ENCODE data around the gene TNS1. TPM values are rescaled to one million over a fixed set of nuclear protein-coding genes. Genes with fewer than 3 reads are reported as not detected.

Gene TNS1
- total RNA-seq, 3 donors from 2014 or later (not counting 1 experiment from before 2014, with no cell fraction given), result 1.1 to 3.0 (median 2.1) TPM

DNA sequence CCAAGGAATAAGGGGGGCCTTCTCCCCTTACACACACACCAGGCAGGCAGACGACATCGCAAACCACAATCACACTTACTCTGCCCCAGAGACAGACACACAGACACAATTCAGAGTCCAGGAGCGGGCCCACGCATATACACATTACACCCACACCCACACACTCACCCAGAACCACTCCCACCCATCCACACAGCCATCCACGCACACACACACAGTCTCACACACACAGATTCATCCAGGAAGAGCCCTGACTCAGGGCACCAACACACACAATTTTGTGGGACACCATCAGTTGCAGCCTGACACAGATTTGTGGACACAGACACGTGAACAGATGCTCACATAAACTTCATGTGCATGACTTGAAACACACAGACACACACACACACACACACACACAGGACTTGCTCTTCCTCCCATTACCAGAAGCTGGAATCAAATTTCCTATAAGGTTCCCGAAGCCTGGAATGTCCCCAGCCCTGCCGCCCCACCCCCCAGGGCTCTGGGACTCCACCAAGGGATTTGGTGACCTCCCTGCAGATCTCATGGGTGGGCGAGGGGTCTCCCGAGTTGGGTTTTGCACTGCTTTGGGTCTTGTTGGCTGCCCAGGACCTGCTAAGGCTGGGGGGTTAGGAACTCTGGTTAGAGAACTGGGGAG, 23.5 kb downstream of the TNS1 start:
- no peaks in the 10 kb centered on the region for H3K9me3 ChIP-seq (ENCODE audit: control insufficient read depth, insufficient read depth, low read length)
- no peaks in the 10 kb centered on the region for H3K27me3 Mint-ChIP-seq (ENCODE audit: low read depth in 2 of 2)
- no peak overlapping the region for H3K4me3 Mint-ChIP-seq
- H3K36me3 Mint-ChIP-seq, result no peaks in the 10 kb centered on the region
- H3K4me1 Mint-ChIP-seq, result no peaks in the 10 kb centered on the region
- H3K27me3 ChIP-seq (ENCODE audit: control insufficient read depth, insufficient read depth, low read length), result no peaks in the 10 kb centered on the region
- intact Hi-C loops (cut with micrococcal nuclease), result no loop called here
- H3K4me1 ChIP-seq (ENCODE audit: control insufficient read depth, insufficient read depth, low read length), result no peaks in the 10 kb centered on the region
- 75% methylated on average over 10 of the region's 10 CpGs for WGBS (ENCODE audit: insufficient coverage)
- DNase-seq (no peak), ATAC-seq (no peak)
- no peak overlapping the region for H3K27ac ChIP-seq (ENCODE audit: low read length)
- no peak overlapping the region for H3K4me3 ChIP-seq (ENCODE audit: low read length)
- no peaks in the 10 kb centered on the region for H3K9me3 Mint-ChIP-seq
- H3K27ac Mint-ChIP-seq, result no peak overlapping the region
- H3K36me3 ChIP-seq (ENCODE audit: control insufficient read depth, insufficient read depth, low read length), result no peaks in the 10 kb centered on the region
- TF ChIP-seq, protein P1, sequence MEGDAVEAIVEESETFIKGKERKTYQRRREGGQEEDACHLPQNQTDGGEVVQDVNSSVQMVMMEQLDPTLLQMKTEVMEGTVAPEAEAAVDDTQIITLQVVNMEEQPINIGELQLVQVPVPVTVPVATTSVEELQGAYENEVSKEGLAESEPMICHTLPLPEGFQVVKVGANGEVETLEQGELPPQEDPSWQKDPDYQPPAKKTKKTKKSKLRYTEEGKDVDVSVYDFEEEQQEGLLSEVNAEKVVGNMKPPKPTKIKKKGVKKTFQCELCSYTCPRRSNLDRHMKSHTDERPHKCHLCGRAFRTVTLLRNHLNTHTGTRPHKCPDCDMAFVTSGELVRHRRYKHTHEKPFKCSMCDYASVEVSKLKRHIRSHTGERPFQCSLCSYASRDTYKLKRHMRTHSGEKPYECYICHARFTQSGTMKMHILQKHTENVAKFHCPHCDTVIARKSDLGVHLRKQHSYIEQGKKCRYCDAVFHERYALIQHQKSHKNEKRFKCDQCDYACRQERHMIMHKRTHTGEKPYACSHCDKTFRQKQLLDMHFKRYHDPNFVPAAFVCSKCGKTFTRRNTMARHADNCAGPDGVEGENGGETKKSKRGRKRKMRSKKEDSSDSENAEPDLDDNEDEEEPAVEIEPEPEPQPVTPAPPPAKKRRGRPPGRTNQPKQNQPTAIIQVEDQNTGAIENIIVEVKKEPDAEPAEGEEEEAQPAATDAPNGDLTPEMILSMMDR (IDR thresholded peaks at IDR 0.05), result no peak

DNA sequence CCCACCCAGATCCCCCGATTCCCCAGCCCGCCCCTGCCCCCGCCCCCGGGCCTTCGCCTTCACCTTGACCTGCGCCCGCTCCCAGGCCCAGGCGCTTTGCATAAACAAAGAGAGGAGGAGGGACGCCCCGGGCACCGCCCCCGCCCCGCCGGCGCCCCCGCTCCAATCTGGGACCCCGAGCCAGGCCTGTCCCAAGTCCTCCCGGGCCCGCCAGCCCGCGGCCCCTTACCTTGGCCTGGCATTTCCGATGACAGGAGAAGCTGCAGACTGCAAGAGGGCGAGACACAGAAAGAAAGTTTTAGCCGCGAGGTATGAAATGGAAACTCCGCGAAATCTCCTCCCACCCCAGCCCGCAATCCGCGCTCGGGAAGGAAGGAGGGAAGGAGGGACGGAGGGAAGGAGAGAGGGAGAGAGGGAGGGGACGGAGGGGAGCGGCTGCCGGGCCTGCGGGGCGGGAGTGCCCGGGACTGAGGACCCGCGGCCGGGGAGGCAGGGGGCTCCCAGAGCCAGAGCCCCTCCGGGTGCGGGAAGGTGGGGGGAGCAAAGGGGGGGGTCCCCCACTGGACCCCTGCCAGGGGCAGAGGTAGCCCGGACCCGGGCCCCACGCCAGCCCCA, 24.2 kb downstream of the TNS1 start:
- no peaks in the 10 kb centered on the region for H3K36me3 ChIP-seq (ENCODE audit: control insufficient read depth, insufficient read depth, low read length)
- no peaks in the 10 kb centered on the region for H3K27me3 ChIP-seq (ENCODE audit: control insufficient read depth, insufficient read depth, low read length)
- DNase-seq (no peak), ATAC-seq (no peak)
- no peaks in the 10 kb centered on the region for H3K4me1 ChIP-seq (ENCODE audit: control insufficient read depth, insufficient read depth, low read length)
- intact Hi-C loops (cut with micrococcal nuclease), result no loop called here
- Mint-ChIP-seq H3K36me3 (no peaks in the 10 kb centered on the region), H3K27me3 (ENCODE audit: low read depth in 2 of 2) (no peaks in the 10 kb centered on the region), H3K4me3 (no peak overlapping the region), H3K4me1 (no peaks in the 10 kb centered on the region), H3K27ac (no peak overlapping the region), H3K9me3 (no peaks in the 10 kb centered on the region)
- H3K27ac ChIP-seq (ENCODE audit: low read length), result no peak overlapping the region
- H3K4me3 ChIP-seq (ENCODE audit: low read length), result no peak overlapping the region
- TF ChIP-seq, protein P1 (IDR thresholded peaks at IDR 0.05), result no peak
- 82% methylated on average over 42 of the region's 46 CpGs for WGBS (ENCODE audit: insufficient coverage)
- H3K9me3 ChIP-seq (ENCODE audit: control insufficient read depth, insufficient read depth, low read length), result no peaks in the 10 kb centered on the region

DNA sequence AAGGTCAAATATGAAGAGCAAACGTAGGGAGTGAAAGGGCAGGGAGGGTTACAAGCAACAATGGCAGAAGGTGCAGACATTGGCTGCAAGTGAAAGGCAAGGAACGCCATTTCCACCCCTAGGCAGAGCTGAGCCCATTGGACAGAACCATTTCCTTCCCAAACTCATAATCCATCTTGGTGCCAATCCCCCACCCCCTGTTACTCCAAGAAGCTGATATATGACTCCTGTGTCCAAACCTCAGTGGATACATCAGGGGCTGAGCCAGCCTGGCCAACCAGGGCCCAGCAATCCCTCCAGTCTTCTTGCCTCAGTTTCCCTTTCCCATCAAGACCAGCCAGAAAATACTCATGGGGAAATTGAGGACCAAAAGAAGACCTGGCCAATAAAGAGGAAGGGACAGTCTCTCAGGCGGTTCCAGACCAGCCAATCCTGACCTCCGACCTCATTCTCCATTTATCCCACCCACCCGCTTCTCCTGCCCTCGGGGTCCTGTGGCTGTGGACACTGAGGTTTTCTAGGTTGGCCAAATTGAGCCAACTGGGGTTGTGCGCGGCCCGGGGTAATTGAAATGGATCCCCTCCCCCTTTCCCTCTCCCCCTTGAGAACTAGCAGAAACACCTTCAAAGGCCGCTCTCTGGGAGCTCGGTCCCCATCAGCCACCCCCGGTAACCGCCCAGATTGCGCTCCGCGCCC, 24.8 kb downstream of the TNS1 start:
- TF ChIP-seq, protein P1 (IDR thresholded peaks at IDR 0.05), result no peak
- DNase-seq (no peak), ATAC-seq (no peak)
- H3K27ac Mint-ChIP-seq, result no peak overlapping the region
- no peak overlapping the region for H3K27ac ChIP-seq (ENCODE audit: low read length)
- WGBS (ENCODE audit: insufficient coverage), result 86% methylated on average over 16 of the region's 16 CpGs
- no peaks in the 10 kb centered on the region for H3K9me3 ChIP-seq (ENCODE audit: control insufficient read depth, insufficient read depth, low read length)
- no peaks in the 10 kb centered on the region for H3K27me3 Mint-ChIP-seq (ENCODE audit: low read depth in 2 of 2)
- no peak overlapping the region for H3K4me3 ChIP-seq (ENCODE audit: low read length)
- no peaks in the 10 kb centered on the region for H3K9me3 Mint-ChIP-seq
- no peaks in the 10 kb centered on the region for H3K36me3 Mint-ChIP-seq
- intact Hi-C loops (cut with micrococcal nuclease), result no loop called here
- H3K4me1 ChIP-seq (ENCODE audit: control insufficient read depth, insufficient read depth, low read length), result no peaks in the 10 kb centered on the region
- no peaks in the 10 kb centered on the region for H3K4me1 Mint-ChIP-seq
- no peak overlapping the region for H3K4me3 Mint-ChIP-seq
- H3K27me3 ChIP-seq (ENCODE audit: control insufficient read depth, insufficient read depth, low read length), result no peaks in the 10 kb centered on the region
- H3K36me3 ChIP-seq (ENCODE audit: control insufficient read depth, insufficient read depth, low read length), result no peaks in the 10 kb centered on the region
